T-helper 1 cell treated with Interleukin-12 subunit alpha and Interleukin-12 subunit beta and Interleukin-4 antibody, amounts not matched to agents 30 μg/mL and 1 μg/mL, for 36 hours (primary cell): ENCODE data around the gene WNT7B.

Experiments used
- H3K27ac Mint-ChIP-seq: one replicate; pipeline ENCODE4 v1.8.0; 2021; ENCODE audit warnings: mild to moderate bottlenecking, mixed read lengths
- H3K27me3 Mint-ChIP-seq: one replicate; pipeline ENCODE4 v1.8.0; 2021; ENCODE audit warnings: low read depth, mixed read lengths
- H3K36me3 Mint-ChIP-seq: one replicate; pipeline ENCODE4 v1.8.0; 2021; ENCODE audit warnings: low read depth, mixed read lengths
- H3K4me1 Mint-ChIP-seq: one replicate; pipeline ENCODE4 v1.8.0; 2021; ENCODE audit warnings: low read depth, mixed read lengths
- H3K4me3 Mint-ChIP-seq: one replicate; pipeline ENCODE4 v1.8.0; 2021; ENCODE audit warnings: mild to moderate bottlenecking, moderate library complexity, mixed read lengths
- H3K9me3 Mint-ChIP-seq: one replicate; pipeline ENCODE4 v1.8.0; 2021; ENCODE audit warnings: mixed read lengths

WNT7B gene

GRCh38 chr22:45887202-45888131 is 89.5 kb downstream of the WNT7B start:
- Mint-ChIP-seq H3K36me3 (no peaks in the 10 kb centered on the region), H3K27me3 (peaks cover 4% of the 10 kb centered on the region), H3K4me3 (no peak overlapping the region), H3K4me1 (no peaks in the 10 kb centered on the region), H3K27ac (no peak overlapping the region), H3K9me3 (no peaks in the 10 kb centered on the region)

- no peak overlapping the region for H3K27ac Mint-ChIP-seq
- H3K27me3 Mint-ChIP-seq, result peaks cover 7% of the 10 kb centered on the region
- H3K36me3 Mint-ChIP-seq, result no peaks in the 10 kb centered on the region
- H3K4me3 Mint-ChIP-seq, result no peak overlapping the region
- no peaks in the 10 kb centered on the region for H3K4me1 Mint-ChIP-seq
- no peaks in the 10 kb centered on the region for H3K9me3 Mint-ChIP-seq
These were observed 90.4 kb downstream of the WNT7B start for GRCh38 chr22:45886540-45886939.

- Mint-ChIP-seq H3K27ac (no peak overlapping the region), H3K36me3 (no peaks in the 10 kb centered on the region)
These were observed 91.0 kb downstream of the WNT7B start for GRCh38 chr22:45885941-45886395.

GRCh38 chr22:45885171-45885840 is 91.7 kb downstream of the WNT7B start:
- H3K27me3 Mint-ChIP-seq, result peaks cover 16% of the 10 kb centered on the region
- H3K36me3 Mint-ChIP-seq, result no peaks in the 10 kb centered on the region
- H3K4me1 Mint-ChIP-seq, result no peaks in the 10 kb centered on the region

More at GRCh38 chr22:45885941-45886395, 91.0 kb downstream of the WNT7B start:
- no peaks in the 10 kb centered on the region for H3K4me1 Mint-ChIP-seq
- H3K4me3 Mint-ChIP-seq, result no peak overlapping the region
- no peaks in the 10 kb centered on the region for H3K9me3 Mint-ChIP-seq
- H3K27me3 Mint-ChIP-seq, result peaks cover 12% of the 10 kb centered on the region

GRCh38 chr22:45884201-45885062 is 92.5 kb downstream of the WNT7B start:
- no peak overlapping the region for H3K27ac Mint-ChIP-seq
- no peaks in the 10 kb centered on the region for H3K4me1 Mint-ChIP-seq
- H3K9me3 Mint-ChIP-seq, result no peaks in the 10 kb centered on the region
- no peak overlapping the region for H3K4me3 Mint-ChIP-seq
- no peaks in the 10 kb centered on the region for H3K36me3 Mint-ChIP-seq
- peaks cover 24% of the 10 kb centered on the region for H3K27me3 Mint-ChIP-seq

More at GRCh38 chr22:45885171-45885840, 91.7 kb downstream of the WNT7B start:
- H3K9me3 Mint-ChIP-seq, result no peaks in the 10 kb centered on the region
- no peak overlapping the region for H3K4me3 Mint-ChIP-seq
- no peak overlapping the region for H3K27ac Mint-ChIP-seq

GRCh38 chr22:45883811-45884170 is 93.2 kb downstream of the WNT7B start:
- Mint-ChIP-seq H3K27me3 (peaks cover 25% of the 10 kb centered on the region), H3K9me3 (no peaks in the 10 kb centered on the region), H3K27ac (no peak overlapping the region), H3K36me3 (no peaks in the 10 kb centered on the region), H3K4me3 (no peak overlapping the region), H3K4me1 (no peaks in the 10 kb centered on the region)

- Mint-ChIP-seq H3K27me3 (peaks cover 27% of the 10 kb centered on the region), H3K4me3 (no peak overlapping the region), H3K27ac (no peak overlapping the region), H3K9me3 (no peaks in the 10 kb centered on the region), H3K36me3 (no peaks in the 10 kb centered on the region), H3K4me1 (no peaks in the 10 kb centered on the region)
These were observed 93.8 kb downstream of the WNT7B start for GRCh38 chr22:45882881-45883810.

GRCh38 chr22:45881524-45881875 is 95.5 kb downstream of the WNT7B start:
- Mint-ChIP-seq H3K4me1 (no peaks in the 10 kb centered on the region), H3K27me3 (peaks cover 37% of the 10 kb centered on the region), H3K27ac (no peak overlapping the region), H3K36me3 (no peaks in the 10 kb centered on the region), H3K9me3 (no peaks in the 10 kb centered on the region), H3K4me3 (no peak overlapping the region)

GRCh38 chr22:45880716-45881523 is 96.0 kb downstream of the WNT7B start:
- Mint-ChIP-seq H3K4me1 (no peaks in the 10 kb centered on the region), H3K27me3 (peaks cover 37% of the 10 kb centered on the region), H3K9me3 (no peaks in the 10 kb centered on the region), H3K36me3 (no peaks in the 10 kb centered on the region), H3K27ac (no peak overlapping the region), H3K4me3 (no peak overlapping the region)

- Mint-ChIP-seq H3K27ac (no peak overlapping the region), H3K4me3 (no peak overlapping the region), H3K27me3 (peaks cover 42% of the 10 kb centered on the region), H3K36me3 (no peaks in the 10 kb centered on the region), H3K9me3 (no peaks in the 10 kb centered on the region), H3K4me1 (no peaks in the 10 kb centered on the region)
These were observed 96.8 kb downstream of the WNT7B start for GRCh38 chr22:45880091-45880715.

- H3K36me3 Mint-ChIP-seq, result no peaks in the 10 kb centered on the region
- no peaks in the 10 kb centered on the region for H3K4me1 Mint-ChIP-seq
- H3K27ac Mint-ChIP-seq, result no peak overlapping the region
- no peak overlapping the region for H3K4me3 Mint-ChIP-seq
- H3K27me3 Mint-ChIP-seq, result peaks cover 45% of the 10 kb centered on the region
- H3K9me3 Mint-ChIP-seq, result no peaks in the 10 kb centered on the region
These were observed 97.4 kb downstream of the WNT7B start for GRCh38 chr22:45879552-45879949.

GRCh38 chr22:45878901-45879551 is 97.9 kb downstream of the WNT7B start:
- Mint-ChIP-seq H3K36me3 (no peaks in the 10 kb centered on the region), H3K4me1 (no peaks in the 10 kb centered on the region), H3K4me3 (no peak overlapping the region), H3K27ac (no peak overlapping the region), H3K27me3 (peaks cover 45% of the 10 kb centered on the region), H3K9me3 (no peaks in the 10 kb centered on the region)
